Astrocyte (in vitro differentiated cells and primary cell): ENCODE data around the gene BTBD16. TPM values are rescaled to one million over a fixed set of nuclear protein-coding genes. Genes with fewer than 3 reads are reported as not detected.

Experiments used
- DNase-seq: peaks from one replicate; pipeline ENCODE4 v3.0.0-alpha.2; 2010; ENCODE audit warnings: low read depth
- FAIRE-seq: peaks from 2 replicates; lab custom pipeline; 2011; peaks lifted over from hg19 to GRCh38; lab: Jason Lieb, UNC
- H2AFZ ChIP-seq: 2 replicates; pipeline ENCODE4 v1.6.0; 2012; ENCODE audit warnings: low read depth, low read length, inconsistent platforms
- H3K27ac ChIP-seq: 2 replicates; pipeline ENCODE4 v1.5.1; 2011; ENCODE audit warnings: low read depth, low read length, inconsistent platforms
- H3K27me3 ChIP-seq: 2 replicates; pipeline ENCODE4 v1.6.0; 2011; ENCODE audit warnings: low read length, inconsistent platforms; ENCODE audit not compliant: insufficient read depth
- H3K36me3 ChIP-seq: 2 replicates; pipeline ENCODE4 v1.5.1; 2011; ENCODE audit warnings: low read length, inconsistent platforms; ENCODE audit not compliant: insufficient read depth
- H3K4me1 ChIP-seq: 2 replicates; pipeline ENCODE4 v1.5.1; 2011; ENCODE audit warnings: low read length, inconsistent platforms; ENCODE audit not compliant: insufficient read depth
- H3K4me2 ChIP-seq: 2 replicates; pipeline ENCODE4 v1.6.0; 2012; ENCODE audit warnings: low read length, inconsistent platforms
- H3K4me3 ChIP-seq: 2 replicates; pipeline ENCODE4 v1.5.1; 2011; ENCODE audit warnings: low read depth, mild to moderate bottlenecking, low read length, inconsistent platforms; ENCODE audit not compliant: insufficient read depth
- H3K79me2 ChIP-seq: 2 replicates; pipeline ENCODE4 v1.6.0; 2012; ENCODE audit warnings: mild to moderate bottlenecking, low read length, inconsistent platforms; ENCODE audit not compliant: insufficient read depth
- H3K9ac ChIP-seq: 2 replicates; pipeline ENCODE4 v1.6.0; 2012; ENCODE audit warnings: mild to moderate bottlenecking, low read length, inconsistent platforms
- H3K9me3 ChIP-seq: 2 replicates; pipeline ENCODE4 v1.5.1; 2012; ENCODE audit warnings: low read depth, mild to moderate bottlenecking, low read length, inconsistent platforms; ENCODE audit not compliant: insufficient read depth
- H4K20me1 ChIP-seq: 2 replicates; pipeline ENCODE4 v1.6.0; 2012; ENCODE audit warnings: low read length, inconsistent platforms; ENCODE audit not compliant: insufficient read depth
- H3K27ac Mint-ChIP-seq: one replicate; pipeline ENCODE4 v1.8.0; 2021; ENCODE audit warnings: mild to moderate bottlenecking, mixed read lengths; ENCODE audit not compliant: unreplicated experiment
- H3K27me3 Mint-ChIP-seq: one replicate; pipeline ENCODE4 v1.8.0; 2021; ENCODE audit warnings: low read depth, mixed read lengths; ENCODE audit not compliant: unreplicated experiment
- H3K36me3 Mint-ChIP-seq: one replicate; pipeline ENCODE4 v1.8.0; 2021; ENCODE audit warnings: low read depth, mixed read lengths; ENCODE audit not compliant: unreplicated experiment
- H3K4me1 Mint-ChIP-seq: one replicate; pipeline ENCODE4 v1.8.0; 2021; ENCODE audit warnings: low read depth, mixed read lengths; ENCODE audit not compliant: unreplicated experiment
- H3K4me3 Mint-ChIP-seq: one replicate; pipeline ENCODE4 v1.8.0; 2021; ENCODE audit warnings: mild to moderate bottlenecking, moderate library complexity, mixed read lengths; ENCODE audit not compliant: unreplicated experiment
- H3K9me3 Mint-ChIP-seq: one replicate; pipeline ENCODE4 v1.8.0; 2021; ENCODE audit warnings: mild to moderate bottlenecking, mixed read lengths; ENCODE audit not compliant: unreplicated experiment
- EZH2 ChIP-seq: IDR thresholded peaks from 2 replicates; pipeline ENCODE4 v1.6.1; 2012; ENCODE audit warnings: mild to moderate bottlenecking, low read length, inconsistent platforms; ENCODE audit not compliant: insufficient read depth
- total RNA-seq: library from RNA; stranded (reverse); gene quantifications from 2 replicates; pipeline ENCODE4 v1.2.1, GENCODE V29; 2021
- TF ChIP-seq, protein P1 (sequence below): IDR thresholded peaks from 2 replicates; pipeline ENCODE4 v1.5.1; 2011; ENCODE audit warnings: low read depth, mild to moderate bottlenecking, inconsistent platforms, low read length, moderate library complexity; ENCODE audit not compliant: insufficient read depth

The BTBD16 gene
- total RNA-seq, 1 donor from 2014 or later: not detected

- no peak overlapping the region for H3K4me2 ChIP-seq
- H3K27me3 ChIP-seq: no peaks in the 10 kb centered on the region
- no peaks in the 10 kb centered on the region for H3K27me3 Mint-ChIP-seq
- no peaks in the 10 kb centered on the region for H3K4me1 Mint-ChIP-seq
- no peaks in the 10 kb centered on the region for H3K9me3 ChIP-seq
- no peak overlapping the region for H3K9ac ChIP-seq
- peaks cover 52% of the 10 kb centered on the region for H4K20me1 ChIP-seq
- no peaks in the 10 kb centered on the region for H3K4me1 ChIP-seq
- H3K27ac ChIP-seq: no peak overlapping the region
- H3K4me3 ChIP-seq: no peak overlapping the region
- no peaks in the 10 kb centered on the region for H3K36me3 ChIP-seq
- no peak overlapping the region for H3K4me3 Mint-ChIP-seq
- H3K9me3 Mint-ChIP-seq: no peaks in the 10 kb centered on the region
- FAIRE-seq: no peak
- DNase-seq: no peak
- peaks cover 43% of the 10 kb centered on the region for H3K79me2 ChIP-seq
- no peak overlapping the region for H3K27ac Mint-ChIP-seq
- no peak overlapping the region for H2AFZ ChIP-seq
- H3K36me3 Mint-ChIP-seq: no peaks in the 10 kb centered on the region
- TF ChIP-seq EZH2: no peak
- TF ChIP-seq, protein P1, sequence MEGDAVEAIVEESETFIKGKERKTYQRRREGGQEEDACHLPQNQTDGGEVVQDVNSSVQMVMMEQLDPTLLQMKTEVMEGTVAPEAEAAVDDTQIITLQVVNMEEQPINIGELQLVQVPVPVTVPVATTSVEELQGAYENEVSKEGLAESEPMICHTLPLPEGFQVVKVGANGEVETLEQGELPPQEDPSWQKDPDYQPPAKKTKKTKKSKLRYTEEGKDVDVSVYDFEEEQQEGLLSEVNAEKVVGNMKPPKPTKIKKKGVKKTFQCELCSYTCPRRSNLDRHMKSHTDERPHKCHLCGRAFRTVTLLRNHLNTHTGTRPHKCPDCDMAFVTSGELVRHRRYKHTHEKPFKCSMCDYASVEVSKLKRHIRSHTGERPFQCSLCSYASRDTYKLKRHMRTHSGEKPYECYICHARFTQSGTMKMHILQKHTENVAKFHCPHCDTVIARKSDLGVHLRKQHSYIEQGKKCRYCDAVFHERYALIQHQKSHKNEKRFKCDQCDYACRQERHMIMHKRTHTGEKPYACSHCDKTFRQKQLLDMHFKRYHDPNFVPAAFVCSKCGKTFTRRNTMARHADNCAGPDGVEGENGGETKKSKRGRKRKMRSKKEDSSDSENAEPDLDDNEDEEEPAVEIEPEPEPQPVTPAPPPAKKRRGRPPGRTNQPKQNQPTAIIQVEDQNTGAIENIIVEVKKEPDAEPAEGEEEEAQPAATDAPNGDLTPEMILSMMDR: no peak
Measured at GRCh38 chr10:122386514-122386913, 115.4 kb downstream of the BTBD16 start.

DNA sequence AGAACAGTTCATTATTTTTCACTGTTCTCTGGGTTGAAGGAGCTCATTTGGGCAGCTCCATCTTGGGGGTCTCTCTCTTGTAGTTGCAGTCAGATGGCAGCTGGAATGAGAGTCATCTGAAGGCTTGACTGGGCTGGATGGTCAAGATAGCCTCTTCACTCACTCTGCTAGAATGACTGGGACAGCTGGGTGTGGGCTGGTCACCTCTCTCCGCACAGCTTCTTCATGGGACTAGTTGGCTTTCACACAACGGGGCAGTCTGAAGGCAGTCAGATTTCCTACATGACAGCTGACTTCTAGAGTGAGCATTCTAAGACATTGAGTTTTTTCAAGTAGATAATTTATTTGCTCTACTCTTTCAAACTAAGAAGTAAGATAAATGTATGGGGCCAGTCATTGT, 116.5 kb downstream of the BTBD16 start:
- Histone ChIP-seq H2AFZ (no peak overlapping the region), H3K9ac (no peak overlapping the region), H3K4me1 (no peaks in the 10 kb centered on the region), H3K27ac (no peak overlapping the region), H4K20me1 (peaks cover 56% of the 10 kb centered on the region), H3K79me2 (peaks cover 37% of the 10 kb centered on the region), H3K36me3 (no peaks in the 10 kb centered on the region), H3K4me3 (no peak overlapping the region), H3K27me3 (no peaks in the 10 kb centered on the region), H3K4me2 (no peak overlapping the region), H3K9me3 (no peaks in the 10 kb centered on the region)
- H3K4me1 Mint-ChIP-seq: no peaks in the 10 kb centered on the region
- H3K4me3 Mint-ChIP-seq: no peak overlapping the region
- FAIRE-seq (no peak), DNase-seq (no peak)
- no peaks in the 10 kb centered on the region for H3K27me3 Mint-ChIP-seq
- no peaks in the 10 kb centered on the region for H3K36me3 Mint-ChIP-seq
- no peaks in the 10 kb centered on the region for H3K9me3 Mint-ChIP-seq
- no peak for TF ChIP-seq EZH2
- TF ChIP-seq, protein P1: no peak
- H3K27ac Mint-ChIP-seq: no peak overlapping the region

Other genes starting within 250 kb of the BTBD16 start
- 30.9 and 31.7 TPM in 2 replicates for gene PLEKHA1, start 103.4 kb downstream of the BTBD16 start, total RNA-seq
- not detected in 2 replicates for gene ARMS2, start 183.4 kb downstream of the BTBD16 start, total RNA-seq
- 34.9 and 89.8 TPM in 2 replicates for gene HTRA1, start 190.3 kb downstream of the BTBD16 start, total RNA-seq